ENCODE measurements around the gene GNAS-AS1.

GNAS-AS1 gene

DNA sequence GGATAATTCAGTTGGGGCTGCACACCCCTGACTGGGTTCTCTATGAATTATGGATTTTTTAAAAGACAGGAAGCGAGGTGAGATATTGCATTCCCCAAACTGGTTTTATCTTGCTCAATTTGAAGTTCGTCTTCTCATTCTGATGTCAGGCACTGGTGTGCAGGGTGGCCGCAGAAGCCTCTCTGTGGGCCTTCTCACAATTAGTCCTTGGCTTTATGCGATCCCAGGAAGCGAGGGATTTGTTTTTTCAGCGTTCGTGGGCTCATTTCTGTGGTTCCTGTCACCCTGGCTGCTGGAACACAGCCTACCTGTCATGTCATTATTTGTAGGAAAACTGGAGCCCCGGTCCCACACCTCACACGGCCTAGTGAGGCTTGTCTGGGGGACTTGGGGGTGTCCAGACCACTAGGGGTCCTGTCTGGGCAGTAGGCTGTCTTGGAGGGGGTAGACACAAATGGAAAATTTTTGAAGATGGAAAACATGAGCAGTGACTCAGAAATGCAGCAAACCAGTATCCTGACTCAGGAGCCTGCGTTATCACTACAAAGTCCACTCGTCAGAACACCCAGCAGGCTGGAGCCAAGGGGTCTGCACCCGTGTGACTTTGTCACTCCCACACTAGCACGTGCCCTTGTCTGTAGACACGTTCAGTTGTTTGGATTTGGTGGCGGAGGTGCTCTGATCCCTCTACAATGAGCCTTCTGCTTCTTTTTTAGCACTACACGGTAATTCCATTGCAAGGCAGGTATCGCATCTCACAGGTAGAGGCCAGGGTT, 42.2 kb downstream of the GNAS-AS1 start:
- peak; percentile 7 for DNase-seq (ENCODE audit: low read depth)

DNA sequence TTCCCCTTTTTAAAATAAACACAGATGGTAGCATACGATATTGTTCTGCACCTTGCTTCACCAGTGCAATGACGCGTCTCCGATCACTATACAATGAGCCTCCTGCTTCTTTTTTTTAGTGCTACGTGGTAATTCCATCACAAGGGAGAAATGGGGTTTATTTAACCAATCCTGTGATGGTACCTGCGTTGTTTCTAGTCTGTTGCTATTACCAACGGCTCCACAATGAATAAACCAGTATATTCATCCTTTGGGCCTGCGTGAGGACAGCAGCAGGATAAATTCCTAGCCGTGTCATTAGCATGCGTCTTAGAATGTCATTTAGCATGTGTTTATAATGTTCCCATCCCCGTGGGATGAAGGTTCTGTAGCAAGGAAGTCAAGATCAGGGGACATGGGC, 42.9 kb downstream of the GNAS-AS1 start:
- no peak for DNase-seq (ENCODE audit: low read depth)

- DNase-seq (ENCODE audit: low read depth), result no peak
Observed at GRCh38 chr20:58803533-58803932, 47.2 kb downstream of the GNAS-AS1 start.

DNA sequence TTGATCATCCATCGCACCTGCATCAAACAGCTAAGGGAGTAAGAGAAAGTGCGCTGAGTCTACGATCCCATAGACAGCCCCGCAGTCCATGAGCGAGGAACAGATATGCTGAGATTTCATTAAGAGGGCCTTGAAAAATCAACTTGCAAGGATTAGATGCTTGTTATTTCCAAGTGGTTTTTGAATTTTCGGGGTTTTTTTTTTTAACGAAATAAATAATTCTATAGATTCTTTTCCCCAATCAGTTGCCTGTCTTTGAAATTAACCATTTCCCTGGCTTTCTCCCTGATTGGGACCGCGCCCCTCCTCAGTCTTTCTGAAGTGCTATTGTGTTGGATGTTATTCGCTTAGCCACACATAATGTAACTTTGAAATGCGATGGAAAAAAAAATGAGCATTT, 48.6 kb downstream of the GNAS-AS1 start:
- no peak for DNase-seq (ENCODE audit: low read depth)

DNA sequence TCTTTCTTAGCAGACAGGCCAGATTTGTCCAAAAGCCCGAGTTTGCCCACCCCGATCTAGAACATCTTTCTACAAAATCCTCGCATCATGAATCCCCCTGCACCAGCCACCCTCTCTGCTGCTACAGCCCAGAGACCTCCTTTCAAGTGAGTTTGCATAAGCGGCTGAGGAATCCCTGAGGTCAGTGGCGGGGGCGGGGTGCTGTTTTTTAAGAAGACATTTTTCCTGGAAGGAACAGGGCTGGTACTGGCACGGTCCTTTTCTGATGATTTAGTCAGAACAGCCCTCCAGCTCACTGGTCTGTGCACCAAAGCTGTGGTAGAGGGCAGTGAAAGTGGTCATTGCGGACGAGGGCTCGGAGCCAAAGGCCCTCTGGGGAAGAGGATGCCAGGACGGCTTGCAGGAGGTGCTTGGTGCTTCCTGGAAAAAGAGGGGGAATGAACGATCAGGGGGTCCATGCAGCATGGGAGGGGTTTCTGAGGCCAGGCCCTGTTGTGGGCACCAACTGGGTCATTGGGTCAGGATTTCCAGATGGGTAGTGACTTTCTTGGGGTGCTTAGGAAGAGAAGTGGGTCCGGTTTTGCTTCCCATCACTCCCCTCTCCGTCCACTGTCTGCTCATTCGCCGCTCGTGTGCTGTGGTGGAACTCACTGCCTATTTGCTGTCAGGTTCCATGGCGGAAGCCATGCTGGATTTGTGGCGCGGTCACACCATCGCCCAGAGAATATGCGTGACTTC, 50.4 kb downstream of the GNAS-AS1 start:
- DNase-seq (ENCODE audit: low read depth), result no peak

- no peak for DNase-seq (ENCODE audit: low read depth)
Observed at GRCh38 chr20:58797371-58798338, 53.0 kb downstream of the GNAS-AS1 start.

GRCh38 chr20:58795923-58796245, 54.8 kb downstream of the GNAS-AS1 start:
- DNase-seq (ENCODE audit: low read depth), result no peak

DNA sequence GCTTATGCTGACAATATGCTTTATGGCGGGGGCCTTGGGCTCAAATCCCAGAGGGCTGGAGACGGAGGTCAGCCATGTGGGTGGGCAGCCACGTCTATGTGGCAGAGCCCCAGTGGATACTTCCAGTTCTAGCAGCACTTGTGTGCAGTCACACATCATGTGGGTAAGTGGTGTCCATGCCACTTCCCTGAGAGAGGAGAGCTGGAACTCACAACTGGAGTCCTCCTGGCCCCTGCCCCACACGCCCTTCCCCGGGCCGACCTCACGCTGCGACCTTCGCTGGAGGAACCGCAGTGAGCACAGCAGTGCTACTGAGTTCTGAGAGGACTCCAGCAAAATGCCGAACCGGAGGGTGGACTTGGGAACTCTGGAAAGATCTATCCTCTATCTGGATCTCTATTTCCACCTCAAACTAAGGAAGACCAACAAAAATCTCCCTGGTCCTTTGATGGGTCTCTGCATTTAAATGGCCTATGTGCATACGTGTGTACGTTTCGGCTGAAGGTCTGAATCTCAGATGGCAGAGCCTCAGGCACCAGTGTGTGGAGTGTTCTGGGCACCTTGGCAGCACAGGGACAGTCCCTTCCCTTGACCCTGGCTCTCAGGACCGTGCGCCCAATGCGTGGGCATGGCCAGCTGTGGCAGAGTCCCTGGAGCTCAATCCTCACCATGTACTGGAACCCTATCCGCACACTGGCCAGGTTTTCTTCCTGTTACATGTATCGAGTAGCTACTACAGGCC, 55.4 kb downstream of the GNAS-AS1 start:
- no peak for DNase-seq (ENCODE audit: low read depth)

- no peak for DNase-seq (ENCODE audit: low read depth)
Observed at GRCh38 chr20:58794510-58795180, 56.1 kb downstream of the GNAS-AS1 start.

DNA sequence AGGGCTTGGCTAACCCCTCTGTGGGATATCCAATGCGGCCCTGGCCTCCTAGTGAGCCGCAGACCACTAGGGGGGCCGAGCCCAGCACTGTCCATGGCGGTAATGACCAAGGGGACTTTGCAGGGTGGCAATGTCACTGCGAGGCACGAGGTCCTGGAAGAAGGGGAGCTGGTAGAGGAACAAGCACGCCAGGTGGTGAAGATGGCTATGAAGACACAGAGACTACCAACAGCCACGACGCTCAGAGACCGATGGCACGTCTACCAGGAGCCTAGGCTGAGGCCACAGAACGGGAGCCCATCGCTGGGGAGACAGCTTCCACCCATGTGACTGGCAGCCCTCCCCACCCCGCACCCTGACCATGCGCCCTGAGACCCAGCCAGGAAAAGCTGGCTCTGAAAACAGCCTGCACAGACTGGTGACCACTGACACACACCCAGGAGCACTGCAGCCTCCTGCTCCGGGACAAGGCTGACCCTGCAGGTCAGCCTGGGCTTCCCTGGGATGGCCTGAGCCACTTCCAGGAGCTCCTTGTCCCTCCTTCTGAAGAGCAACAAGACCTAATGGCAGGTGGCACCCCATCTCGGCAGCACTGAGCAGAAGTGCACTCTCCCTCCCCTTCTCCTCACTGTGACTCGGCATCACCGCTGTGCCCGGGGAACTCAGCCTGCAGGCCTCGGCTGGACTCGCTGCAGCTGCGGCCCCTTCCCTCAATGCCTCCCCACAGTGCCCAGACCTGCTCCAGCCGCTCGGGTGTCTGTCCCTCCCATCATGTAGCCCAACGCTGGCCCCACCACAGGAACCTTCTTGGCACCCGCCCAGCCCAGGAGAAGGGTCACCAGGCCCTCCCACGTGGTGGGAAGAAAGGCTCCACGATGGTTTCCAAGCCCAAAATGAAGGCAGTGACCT, 56.9 kb downstream of the GNAS-AS1 start:
- no peak for DNase-seq (ENCODE audit: low read depth)

- DNase-seq (ENCODE audit: low read depth), result no peak
Observed at GRCh38 chr20:58792426-58792825, 58.3 kb downstream of the GNAS-AS1 start.

GRCh38 chr20:58791286-58791685, 59.4 kb downstream of the GNAS-AS1 start:
- DNase-seq (ENCODE audit: low read depth), result no peak

DNA sequence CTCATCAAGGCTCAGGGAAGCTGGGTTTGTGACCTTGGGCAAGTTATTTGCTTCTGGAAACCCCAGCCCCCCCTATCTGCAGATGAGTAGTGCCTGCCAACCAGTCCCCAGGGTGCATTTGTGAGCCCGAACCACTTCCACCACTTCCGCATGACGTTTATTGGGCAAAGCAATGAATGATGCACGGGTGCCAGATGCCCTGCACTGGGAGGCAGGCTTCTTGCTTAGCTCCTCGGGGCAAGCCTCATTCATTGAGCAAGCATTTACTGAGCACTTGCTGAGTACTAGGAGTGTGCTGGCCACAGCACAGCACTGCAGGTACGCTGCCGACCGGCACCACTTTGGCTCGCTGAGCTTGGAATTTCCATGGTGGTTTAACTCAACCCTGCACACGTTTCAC, 60.2 kb downstream of the GNAS-AS1 start:
- DNase-seq (ENCODE audit: low read depth), result no peak

DNA sequence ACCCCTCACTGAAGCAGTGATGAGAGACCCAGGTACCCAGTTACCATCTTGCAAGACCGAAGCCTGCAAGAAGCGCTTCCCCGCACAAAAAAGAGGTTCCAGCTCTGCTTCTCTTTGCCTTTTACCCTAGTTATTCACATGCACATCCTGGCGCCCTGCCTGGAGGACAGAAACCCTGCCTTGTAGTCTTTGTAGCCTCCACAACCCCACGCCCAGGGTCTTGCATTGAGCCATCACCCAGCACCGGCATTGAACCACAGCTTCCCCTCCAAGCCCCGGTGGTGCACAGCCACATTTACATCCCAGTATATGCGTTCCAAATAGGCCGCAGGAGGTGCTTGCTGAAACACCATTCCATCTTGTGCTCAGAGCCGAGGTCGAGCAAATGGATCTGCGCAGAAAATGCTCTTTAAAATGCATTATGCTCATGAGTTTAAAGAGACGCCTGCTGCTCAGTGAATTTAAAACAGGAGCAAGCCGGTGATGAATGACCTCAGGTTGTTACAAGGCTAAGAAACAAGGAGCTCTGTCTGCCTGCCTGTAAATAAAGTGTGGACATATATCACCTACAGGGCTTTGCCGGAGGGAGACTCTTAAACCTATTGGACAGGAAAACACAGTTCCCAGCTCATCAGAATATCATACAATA, 61.7 kb downstream of the GNAS-AS1 start:
- no peak for DNase-seq (ENCODE audit: low read depth)

- DNase-seq (ENCODE audit: low read depth), result no peak
Observed at GRCh38 chr20:58787211-58788005, 63.3 kb downstream of the GNAS-AS1 start.

DNA sequence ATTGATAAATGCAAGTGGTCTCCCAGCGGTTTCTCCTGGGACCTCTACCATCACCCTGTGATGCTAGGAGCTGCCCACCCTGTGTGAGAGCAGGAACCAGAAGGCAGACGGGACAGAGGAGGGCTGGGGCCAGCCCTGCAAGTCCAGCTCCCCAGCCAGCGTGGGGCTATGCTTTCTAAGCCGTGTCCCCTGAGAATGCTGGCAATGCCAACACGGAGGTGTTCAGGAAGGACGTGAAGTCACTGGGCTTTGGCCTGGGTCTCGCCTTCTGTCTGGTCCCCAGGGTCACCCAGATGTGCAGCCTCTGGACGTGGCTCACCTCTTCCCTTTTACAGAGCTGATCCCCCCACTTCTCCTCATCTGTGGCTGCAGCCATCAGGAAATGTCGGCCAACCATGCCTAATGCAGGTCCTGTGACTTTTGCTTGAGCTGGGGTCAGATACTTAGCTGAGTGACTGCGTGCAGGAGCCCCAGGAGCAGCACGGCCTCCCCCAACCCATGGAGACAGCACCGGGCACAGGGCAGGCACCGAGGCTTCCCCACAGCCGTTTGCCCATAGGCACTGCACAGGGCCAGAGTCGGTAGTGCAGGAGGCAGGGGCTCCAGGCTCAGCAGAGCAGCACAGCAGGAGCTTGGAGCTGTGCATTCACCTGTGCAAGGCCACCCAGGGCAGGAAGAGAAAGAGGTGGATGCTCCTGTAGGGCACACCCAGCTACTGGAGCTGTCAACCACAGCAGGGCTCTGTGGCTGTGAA, 66.2 kb downstream of the GNAS-AS1 start:
- DNase-seq (ENCODE audit: low read depth), result no peak

DNA sequence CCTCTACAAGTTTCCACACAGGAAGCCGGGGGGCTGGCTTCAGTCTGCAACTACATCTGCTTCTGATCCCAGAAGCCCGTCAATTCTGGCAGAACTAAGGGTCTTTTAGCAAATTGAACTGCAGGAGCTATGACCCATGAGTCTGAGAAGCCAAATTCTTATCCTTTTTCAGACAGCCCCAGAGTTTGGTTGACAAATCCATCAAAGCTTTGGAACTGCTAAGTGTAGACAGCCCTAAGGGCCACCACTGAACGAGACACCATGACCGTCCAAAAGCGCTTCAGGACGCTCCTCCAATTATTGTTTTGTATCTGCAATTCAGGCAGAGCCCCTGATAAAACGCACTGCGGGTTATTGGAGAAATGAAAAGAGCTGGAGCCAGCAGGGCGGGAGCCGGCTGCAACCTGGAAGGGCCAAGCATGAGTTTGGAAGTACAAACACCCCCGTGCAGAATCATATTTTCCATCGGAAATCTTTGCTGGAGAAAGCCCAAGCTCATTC, 67.1 kb downstream of the GNAS-AS1 start:
- DNase-seq (ENCODE audit: low read depth), result no peak

GRCh38 chr20:58781138-58781537, 69.6 kb downstream of the GNAS-AS1 start:
- no peak for DNase-seq (ENCODE audit: low read depth)

Measured in amniotic epithelial cell (primary cell).